Measurements from ENCODE around the gene OR6B1.
"Not testable (repeated sequence)": the region's sequence is repeated elsewhere in the genome, so short reads cannot be mapped to it uniquely, and the experiment has no call there.

Gene OR6B1

DNA sequence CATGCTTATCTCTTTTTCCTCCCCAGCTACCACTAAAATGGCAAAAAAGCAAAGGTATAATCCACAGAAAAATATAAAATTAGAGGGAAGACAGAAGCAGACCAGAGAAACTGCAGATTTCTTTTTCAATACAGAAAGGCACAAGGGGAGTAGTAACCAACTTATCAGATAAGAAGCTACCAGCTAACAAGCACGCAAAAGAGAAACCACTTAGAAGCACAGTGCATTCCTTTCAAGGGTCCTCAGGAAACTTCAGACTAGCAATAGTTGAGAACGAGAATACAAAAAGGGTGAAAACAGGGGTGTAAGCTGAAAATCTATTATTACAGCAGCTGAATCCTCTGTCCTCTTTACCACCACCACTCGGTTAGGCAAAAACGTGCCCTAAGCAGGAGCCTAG lies 38.8 kb downstream of the OR6B1 start:
- no peak for DNase-seq (ENCODE audit: low read depth)

DNA sequence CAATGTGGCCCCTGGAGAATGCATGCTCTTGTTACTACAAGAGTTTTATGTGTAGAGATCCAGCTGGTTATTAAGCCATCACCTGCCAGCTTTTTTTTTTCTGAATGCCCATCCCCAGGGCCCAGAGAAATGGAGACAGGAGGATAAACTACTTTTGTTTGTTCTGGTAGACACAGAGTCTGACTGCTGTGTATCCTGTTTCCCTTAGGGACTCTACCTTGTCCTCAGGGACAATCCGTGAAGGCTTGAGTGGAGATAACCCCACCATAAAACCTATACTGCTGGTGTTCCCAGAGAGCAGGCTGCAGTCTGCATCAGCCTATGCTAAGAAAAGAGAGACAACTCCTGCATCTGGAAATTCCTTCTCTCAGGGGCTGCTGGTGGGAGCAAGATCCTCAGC lies 48.5 kb downstream of the OR6B1 start, which contains the start of gene OR2A5:
TSS of gene OR2A5 (plus strand) at position 301 of the 400 bp plus-strand sequence. CDS start 1,454 bp downstream, outside the sequence.
- DNase-seq (ENCODE audit: low read depth): no peak

DNA sequence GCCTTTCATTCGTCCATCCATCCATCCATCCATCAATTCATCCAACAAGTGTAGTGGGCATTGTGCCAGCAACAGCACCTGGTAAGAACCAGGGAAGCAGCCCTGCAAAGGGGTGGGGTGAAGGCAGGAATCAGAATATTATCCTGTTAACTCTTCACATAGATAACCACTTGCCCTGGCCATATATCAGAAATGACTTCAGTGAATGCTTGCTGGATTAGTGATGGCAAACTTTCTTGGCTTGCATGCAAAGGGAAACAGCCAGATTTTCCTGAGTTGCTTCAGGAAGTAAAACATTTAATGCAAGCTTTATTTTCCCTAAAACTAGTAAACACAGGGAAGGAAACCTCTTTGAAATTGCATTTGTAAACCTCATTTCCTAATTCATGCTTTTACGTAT lies 49.4 kb downstream of the OR6B1 start:
- no peak for DNase-seq (ENCODE audit: low read depth)

DNA sequence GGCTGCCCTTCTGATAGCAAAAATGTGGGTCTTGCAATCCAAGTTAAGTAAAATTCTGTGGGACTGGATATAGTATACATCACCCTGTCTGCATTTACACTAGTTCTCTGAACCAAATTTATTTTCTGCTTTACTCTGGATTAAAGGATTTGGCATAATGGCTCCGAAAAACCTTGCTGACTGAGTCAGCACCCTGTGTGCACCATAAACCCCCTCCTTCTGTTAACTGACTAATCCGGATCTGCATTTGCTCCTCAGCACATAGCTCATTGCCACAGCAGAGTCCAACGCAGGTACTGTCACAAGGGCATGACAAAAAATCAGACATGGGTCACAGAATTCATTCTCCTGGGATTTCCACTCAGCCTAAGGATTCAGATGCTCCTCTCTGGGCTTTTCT lies 50.0 kb downstream of the OR6B1 start:
- DNase-seq (ENCODE audit: low read depth): no peak

DNA sequence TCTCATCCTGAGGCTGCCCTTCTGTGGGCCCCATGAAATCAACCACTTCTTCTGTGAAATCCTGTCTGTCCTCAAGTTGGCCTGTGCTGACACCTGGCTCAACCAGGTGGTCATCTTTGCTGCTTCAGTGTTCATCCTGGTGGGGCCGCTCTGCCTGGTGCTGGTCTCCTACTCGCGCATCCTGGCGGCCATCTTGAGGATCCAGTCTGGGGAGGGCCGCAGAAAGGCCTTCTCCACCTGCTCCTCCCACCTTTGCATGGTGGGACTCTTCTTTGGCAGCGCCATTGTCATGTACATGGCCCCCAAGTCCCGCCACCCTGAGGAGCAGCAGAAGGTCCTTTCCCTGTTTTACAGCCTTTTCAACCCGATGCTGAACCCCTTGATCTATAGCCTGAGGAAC lies 50.8 kb downstream of the OR6B1 start:
- DNase-seq (ENCODE audit: low read depth): not testable (repeated sequence)

DNA sequence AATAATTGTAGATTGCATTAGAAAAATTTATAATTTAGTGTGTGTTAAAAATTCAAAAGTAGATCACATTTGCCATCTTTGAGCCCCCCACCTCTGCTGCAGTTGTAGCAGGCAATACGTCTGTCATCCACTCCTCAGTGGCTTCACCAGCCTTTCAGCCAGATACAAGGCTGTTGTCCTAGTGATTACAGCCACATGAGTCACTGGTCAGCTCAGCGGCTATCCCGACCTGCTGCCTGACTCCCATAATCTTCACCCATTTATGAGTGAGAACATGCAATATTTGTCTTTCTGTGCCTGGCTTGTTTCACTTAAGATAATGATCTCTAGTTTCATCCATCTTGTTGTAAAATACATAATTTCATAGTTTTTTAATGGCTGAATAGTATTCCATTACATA lies 57.8 kb downstream of the OR6B1 start:
- no peak for DNase-seq (ENCODE audit: low read depth)
